ENCODE results near the gene SNX7.

The SNX7 gene

GRCh38 chr1:98793136-98793535, 131.6 kb downstream of the SNX7 start:
- no peak overlapping the region for H3K27ac ChIP-seq
- no peak for TF ChIP-seq CTCF (conservative IDR thresholded peaks at IDR 0.05; ENCODE audit: low read depth)
- CTCF ChIA-PET, result interaction anchor here (1.2 kb wide), 1 partner anchor 212 kb away, joined by 8 read pairs; the partner anchor contains the start of gene PLPPR5
- POLR2A ChIA-PET (ENCODE audit: low non-redundant PET), result no interaction called here
- DNase-seq (ENCODE audit: low spot score), result no peak

- TF ChIP-seq CTCF (conservative IDR thresholded peaks at IDR 0.05; ENCODE audit: low read depth), result peak; percentile 55
- peak; percentile 60 for DNase-seq (ENCODE audit: low spot score)
- CTCF ChIA-PET, result interaction anchor here (0.5 to 1.2 kb wide), 3 partner anchors 35 to 652 kb away, joined by 3 to 8 read pairs (median 3); partner anchors contain the start of gene PLPPR5
- H3K27ac ChIP-seq, result no peak overlapping the region
- POLR2A ChIA-PET (ENCODE audit: low non-redundant PET), result no interaction called here
Observed at GRCh38 chr1:98794196-98794886, 132.8 kb downstream of the SNX7 start.

GRCh38 chr1:98796049-98796448, 134.5 kb downstream of the SNX7 start:
- H3K27ac ChIP-seq, result no peak overlapping the region
- DNase-seq (ENCODE audit: low spot score), result no peak
- ChIA-PET CTCF (interaction anchor here (0.7 kb wide), 1 partner anchor 691 kb away, joined by 3 read pairs; no protein-coding TSS in a partner anchor), POLR2A (ENCODE audit: low non-redundant PET) (no interaction called here)
- TF ChIP-seq CTCF (conservative IDR thresholded peaks at IDR 0.05; ENCODE audit: low read depth), result no peak

- POLR2A ChIA-PET (ENCODE audit: low non-redundant PET), result no interaction called here
- no peak for TF ChIP-seq CTCF (conservative IDR thresholded peaks at IDR 0.05; ENCODE audit: low read depth)
- CTCF ChIA-PET, result no interaction called here
- DNase-seq (ENCODE audit: low spot score), result no peak
- no peak overlapping the region for H3K27ac ChIP-seq
Observed at GRCh38 chr1:98797506-98797905, 136.0 kb downstream of the SNX7 start.
